Liver (tissue), 9 donors: ENCODE results near the gene AGL. TPM values are rescaled to one million over a fixed set of nuclear protein-coding genes. Genes with fewer than 3 reads are reported as not detected.

Experiments
- DNase-seq: peaks from one replicate; pipeline ENCODE4 v3.0.0-alpha.2; 2017; ENCODE audit warnings: low spot score
- H3K27ac ChIP-seq, 2 donors: one replicate each; pipeline ENCODE4 v1.7.0; 2013; ENCODE audit warnings: inconsistent platforms in 2 of 2, low read length in 2 of 2, control low read depth in 1 of 2, low read depth in 1 of 2, mild to moderate bottlenecking in 1 of 2
- H3K27me3 ChIP-seq, 4 donors: one replicate each; pipeline versions ENCODE4 v1.6.1 to v1.7.0; 2013; ENCODE audit warnings: low read length in 3 of 4, inconsistent platforms in 1 of 4, mild to moderate bottlenecking in 1 of 4, moderate library complexity in 1 of 4; ENCODE audit not compliant: control insufficient read depth in 4 of 4, insufficient read depth in 4 of 4
- H3K36me3 ChIP-seq, 4 donors: one replicate each; pipeline versions ENCODE4 v1.6.1 to v1.7.0; 2013; ENCODE audit warnings: low read length in 3 of 4, mild to moderate bottlenecking in 3 of 4, low read depth in 1 of 4, moderate library complexity in 1 of 4; ENCODE audit not compliant: control insufficient read depth in 4 of 4, insufficient read depth in 3 of 4
- H3K4me1 ChIP-seq, 4 donors: one replicate each; pipeline versions ENCODE4 v1.6.1 to v1.7.0; 2013; ENCODE audit warnings: low read length in 3 of 4, mild to moderate bottlenecking in 3 of 4, moderate library complexity in 1 of 4; ENCODE audit not compliant: control insufficient read depth in 4 of 4, insufficient read depth in 4 of 4
- H3K4me3 ChIP-seq, 3 donors: one replicate each; pipeline versions ENCODE4 v1.6.1 to v1.7.0; 2013; ENCODE audit warnings: low read length in 3 of 3, control low read depth in 1 of 3, low read depth in 1 of 3, mild to moderate bottlenecking in 1 of 3
- H3K9ac ChIP-seq, 2 donors: one replicate each; pipeline ENCODE4 v1.7.0; 2013; ENCODE audit warnings: low read length in 2 of 2, mild to moderate bottlenecking in 2 of 2, moderate library complexity in 2 of 2, control low read depth in 1 of 2, low read depth in 1 of 2
- H3K9me3 ChIP-seq, 4 donors: one replicate each; pipeline versions ENCODE4 v1.6.1 to v1.7.0; 2013; ENCODE audit warnings: low read length in 3 of 4; ENCODE audit not compliant: control insufficient read depth in 4 of 4
- EGR1 ChIP-seq, 2 donors: IDR thresholded peaks; 2 replicates each; pipeline ENCODE4 v1.6.1; 2016 to 2018; ENCODE audit warnings: antibody characterized with exemption in 2 of 2, low read depth in 2 of 2
- FOXA1 ChIP-seq: IDR thresholded peaks from 2 replicates; pipeline ENCODE4 v1.6.1; 2016; ENCODE audit warnings: antibody characterized with exemption
- HNF4G ChIP-seq: IDR thresholded peaks from 2 replicates; pipeline ENCODE4 v1.6.1; 2016; ENCODE audit warnings: antibody characterized with exemption
- JUND ChIP-seq, 2 donors: IDR thresholded peaks; 2 replicates each; pipeline ENCODE4 v1.6.1; 2016; ENCODE audit warnings: antibody characterized with exemption in 2 of 2
- NR2F2 ChIP-seq: IDR thresholded peaks from 2 replicates; pipeline ENCODE4 v1.6.1; 2016; ENCODE audit warnings: antibody characterized with exemption
- RAD21 ChIP-seq, 2 donors: IDR thresholded peaks; 2 replicates each; pipeline ENCODE4 v1.6.1; 2016; ENCODE audit warnings: antibody characterized with exemption in 2 of 2, mild to moderate bottlenecking in 2 of 2
- REST ChIP-seq: IDR thresholded peaks from 2 replicates; pipeline ENCODE4 v1.6.1; 2016; ENCODE audit warnings: antibody characterized with exemption, mild to moderate bottlenecking
- RXRA ChIP-seq, 2 donors: IDR thresholded peaks; 2 replicates each; pipeline ENCODE4 v1.6.1; 2017 to 2018; ENCODE audit warnings: antibody characterized with exemption in 2 of 2, mild to moderate bottlenecking in 1 of 2
- SP1 ChIP-seq: IDR thresholded peaks from 2 replicates; pipeline ENCODE4 v1.6.1; 2018; ENCODE audit warnings: antibody characterized with exemption, mild to moderate bottlenecking
- TAF1 ChIP-seq: conservative IDR thresholded peaks from 2 replicates; pipeline ENCODE4 v1.6.1; 2016; ENCODE audit warnings: antibody characterized with exemption, mild to moderate bottlenecking
- YY1 ChIP-seq: IDR thresholded peaks from 2 replicates; pipeline ENCODE4 v1.6.1; 2016; ENCODE audit warnings: antibody characterized with exemption, mild to moderate bottlenecking
- ZBTB33 ChIP-seq: IDR thresholded peaks from 2 replicates; pipeline ENCODE4 v1.6.1; 2016; ENCODE audit warnings: antibody characterized with exemption
- WGBS: extraction: QIAGEN DNeasy Blood & Tissue Kit; methylation state at CpG from one replicate; pipeline ENCODE4 v1.1.7; 2013; 5-methylcytosine and 5-hydroxymethylcytosine counted together
- polyA plus RNA-seq, 2 donors: library from polyadenylated mRNA; stranded (reverse) in 1 of 2; unstranded in 1 of 2; fragments of 200-250 nt in 1 of 2; fragments of >200 nt in 1 of 2; fragmentation: Nextera tagmentation in 1 of 2; extraction: Ambion mirVana in 1 of 2; gene quantifications; one replicate each; pipeline versions ENCODE4 v1.2.1 to v1.2.3, GENCODE V29; 2013 to 2015
- total RNA-seq, 2 donors: library from RNA; depleted of rRNA; stranded (reverse); fragments of >200 nt; gene quantifications; one replicate each; pipeline ENCODE4 v1.2.3, GENCODE V29; 2014
- TF ChIP-seq, protein P1 (sequence below): fragments of 150-350 bp; IDR thresholded peaks from 2 replicates; pipeline ENCODE4 v1.5.1; 2017; ENCODE audit warnings: improper control_type of control experiment, low read depth, low read length; ENCODE audit not compliant: missing input control
- donor health status: healthy.
- donor health status: healthy.
- donor health status: healthy.
- donor health status: healthy.
- donor health status: healthy.

The AGL gene
- total and polyA plus RNA-seq, 4 donors = 10.1 to 78.5 (median 19.9) TPM

GRCh38 chr1:99867682-99868081, 17.5 kb downstream of the AGL start:
- DNase-seq = no peak
- Histone ChIP-seq H3K36me3 (peaks cover 3 to 21% (median 17%) of the 10 kb centered on the region in 4 donors), H3K4me1 (peaks cover 3 to 21% (median 8%) of the 10 kb centered on the region in 4 donors), H3K27ac (no peak overlapping the region), H3K9me3 (no peaks in the 10 kb centered on the region), H3K27me3 (no peaks in the 10 kb centered on the region), H3K9ac (no peak overlapping the region), H3K4me3 (no peak overlapping the region)
- 98% methylated on average over 6 of the region's 6 CpGs for WGBS
- no peak for TF ChIP-seq FOXA1
- TF ChIP-seq, protein P1, sequence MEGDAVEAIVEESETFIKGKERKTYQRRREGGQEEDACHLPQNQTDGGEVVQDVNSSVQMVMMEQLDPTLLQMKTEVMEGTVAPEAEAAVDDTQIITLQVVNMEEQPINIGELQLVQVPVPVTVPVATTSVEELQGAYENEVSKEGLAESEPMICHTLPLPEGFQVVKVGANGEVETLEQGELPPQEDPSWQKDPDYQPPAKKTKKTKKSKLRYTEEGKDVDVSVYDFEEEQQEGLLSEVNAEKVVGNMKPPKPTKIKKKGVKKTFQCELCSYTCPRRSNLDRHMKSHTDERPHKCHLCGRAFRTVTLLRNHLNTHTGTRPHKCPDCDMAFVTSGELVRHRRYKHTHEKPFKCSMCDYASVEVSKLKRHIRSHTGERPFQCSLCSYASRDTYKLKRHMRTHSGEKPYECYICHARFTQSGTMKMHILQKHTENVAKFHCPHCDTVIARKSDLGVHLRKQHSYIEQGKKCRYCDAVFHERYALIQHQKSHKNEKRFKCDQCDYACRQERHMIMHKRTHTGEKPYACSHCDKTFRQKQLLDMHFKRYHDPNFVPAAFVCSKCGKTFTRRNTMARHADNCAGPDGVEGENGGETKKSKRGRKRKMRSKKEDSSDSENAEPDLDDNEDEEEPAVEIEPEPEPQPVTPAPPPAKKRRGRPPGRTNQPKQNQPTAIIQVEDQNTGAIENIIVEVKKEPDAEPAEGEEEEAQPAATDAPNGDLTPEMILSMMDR = no peak
- TF ChIP-seq NR2F2 = no peak
- TF ChIP-seq RXRA (IDR thresholded peaks at IDR 0.05) = no peak
- no peak for TF ChIP-seq TAF1
- TF ChIP-seq JUND (IDR thresholded peaks at IDR 0.05) = no peak
- TF ChIP-seq REST = no peak
- TF ChIP-seq HNF4G = no peak
- TF ChIP-seq EGR1 (IDR thresholded peaks at IDR 0.05; ENCODE audit: low read depth in 2 of 2) = no peak
- no peak for TF ChIP-seq ZBTB33

- Histone ChIP-seq H3K36me3 (peaks cover 3 to 18% (median 13%) of the 10 kb centered on the region in 4 donors), H3K9ac (no peak overlapping the region), H3K4me1 (peaks cover 3 to 21% (median 8%) of the 10 kb centered on the region in 4 donors), H3K27me3 (no peaks in the 10 kb centered on the region), H3K4me3 (no peak overlapping the region), H3K27ac (no peak overlapping the region), H3K9me3 (no peaks in the 10 kb centered on the region)
- TF ChIP-seq FOXA1 (no peak), RAD21 (IDR thresholded peaks at IDR 0.05) (no peak), EGR1 (IDR thresholded peaks at IDR 0.05; ENCODE audit: low read depth in 2 of 2) (no peak), SP1 (no peak), YY1 (no peak), RXRA (IDR thresholded peaks at IDR 0.05) (no peak), JUND (IDR thresholded peaks at IDR 0.05) (no peak), TAF1 (no peak)
- TF ChIP-seq, protein P1 = no peak
- no peak for DNase-seq
Observed at GRCh38 chr1:99869304-99869703, 19.1 kb downstream of the AGL start.
